ENCODE data around the gene PCSK5. TPM values are rescaled to one million over a fixed set of nuclear protein-coding genes. Genes with fewer than 3 reads are reported as not detected.

Gene PCSK5
- total and polyA plus RNA-seq, 2 of the 8 experiments (the other 6 are each of a cell fraction or from before 2014, with no cell fraction given), result 5.5 to 10.7 TPM

DNA sequence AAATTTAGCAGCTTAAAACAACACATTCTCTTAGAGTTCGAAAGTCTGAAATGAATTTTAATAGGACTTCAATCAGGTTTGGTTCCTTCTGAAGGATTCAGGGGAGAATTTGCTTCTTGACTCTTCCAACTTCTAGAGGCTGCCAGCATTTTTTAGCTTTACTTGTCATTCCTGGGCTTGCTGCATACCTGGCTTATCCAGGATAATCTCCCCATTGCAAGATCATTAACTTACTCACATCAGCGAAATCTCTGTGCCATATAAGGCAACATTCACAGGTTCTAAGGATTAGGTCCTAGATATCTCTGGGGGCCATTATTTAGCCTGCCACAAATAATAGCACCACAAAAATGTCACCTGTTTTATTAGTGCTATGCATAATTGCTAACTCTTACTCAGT, 46.2 kb upstream of the PCSK5 start:
- no peak overlapping the region for H2BK20ac ChIP-seq (ENCODE audit: low read length)
- no peak overlapping the region for H4K91ac ChIP-seq (replicated peaks; ENCODE audit: insufficient read length, low read length)
- no peak overlapping the region for H3K27ac ChIP-seq (ENCODE audit: low read depth, low read length)
- TF ChIP-seq TEAD4 (IDR thresholded peaks at IDR 0.05; ENCODE audit: low read depth, low read length) (no peak), BACH1 (IDR thresholded peaks at IDR 0.05; ENCODE audit: low read length) (no peak), TAF1 (IDR thresholded peaks at IDR 0.05; ENCODE audit: low read depth, low read length) (no peak), SRF (IDR thresholded peaks at IDR 0.05; ENCODE audit: low read depth, low read length) (peak; percentile 15; the same call in 1 of the 2 replicates)
- TF ChIP-seq, protein P1, sequence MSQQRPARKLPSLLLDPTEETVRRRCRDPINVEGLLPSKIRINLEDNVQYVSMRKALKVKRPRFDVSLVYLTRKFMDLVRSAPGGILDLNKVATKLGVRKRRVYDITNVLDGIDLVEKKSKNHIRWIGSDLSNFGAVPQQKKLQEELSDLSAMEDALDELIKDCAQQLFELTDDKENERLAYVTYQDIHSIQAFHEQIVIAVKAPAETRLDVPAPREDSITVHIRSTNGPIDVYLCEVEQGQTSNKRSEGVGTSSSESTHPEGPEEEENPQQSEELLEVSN (IDR thresholded peaks at IDR 0.05), result no peak
- no peak overlapping the region for H2AFZ ChIP-seq (ENCODE audit: low read length)
- H4K5ac ChIP-seq (ENCODE audit: insufficient read length, low read depth, low read length), result no peak overlapping the region
- H3K36me3 ChIP-seq (ENCODE audit: control insufficient read depth in 2 of 4, insufficient read depth in 4 of 4, low read length in 3 of 4), result no peaks in the 10 kb centered on the region
- DNase-seq (ENCODE audit: low read depth in 1 of 2, low spot score in 2 of 2) (no peak), FAIRE-seq (no peak)
- no peaks in the 10 kb centered on the region for H3K23me2 ChIP-seq (ENCODE audit: low read depth, low read length)
- no peak overlapping the region for H3K4me2 ChIP-seq (ENCODE audit: insufficient read depth in 1 of 2, low read depth in 2 of 2, low read length in 2 of 2)
- 97% methylated on average over 2 of the region's 2 CpGs; no CpG with 5 or more reads in 1 of the 2 experiments for WGBS, 2 experiments (ENCODE audit: extremely low coverage in 1 of 2, insufficient coverage in 1 of 2, insufficient read length in 1 of 2, insufficient replicate concordance in 2 of 2, low coverage in 1 of 2, low lambda C conversion rate in 2 of 2, missing lambda C conversion rate in 1 of 2)
- H3K23ac ChIP-seq (ENCODE audit: insufficient read length), result no peak overlapping the region
- H3K79me2 ChIP-seq (ENCODE audit: control insufficient read depth in 1 of 2, insufficient read depth in 2 of 2, low read length in 2 of 2), result no peaks in the 10 kb centered on the region
- no peaks in the 10 kb centered on the region for H3K9me3 ChIP-seq (ENCODE audit: insufficient read depth in 2 of 2, low read depth in 1 of 2, low read length in 1 of 2)
- H2BK5ac ChIP-seq (ENCODE audit: low read depth, low read length), result no peak overlapping the region
- H2BK12ac ChIP-seq (ENCODE audit: low read depth, low read length), result no peak overlapping the region
- H2AK5ac ChIP-seq (ENCODE audit: low read depth, low read length), result no peak overlapping the region
- no peak overlapping the region for H2BK120ac ChIP-seq (replicated peaks; ENCODE audit: low read depth, low read length)
- H3K79me1 ChIP-seq (ENCODE audit: low read depth, low read length), result no peaks in the 10 kb centered on the region
- H3K4me3 ChIP-seq (ENCODE audit: extremely low read depth in 1 of 4, insufficient read depth in 2 of 4, low read depth in 3 of 4, low read length in 4 of 4), result no peak overlapping the region
- H4K20me1 ChIP-seq (replicated peaks in 1 of 2; ENCODE audit: control insufficient read depth in 1 of 2, insufficient read depth in 2 of 2, low read length in 2 of 2), result no peaks in the 10 kb centered on the region
- POLR2A ChIA-PET (ENCODE audit: partially characterized antibody), result no interaction called here
- no peaks in the 10 kb centered on the region for H3K27me3 ChIP-seq (replicated peaks in 1 of 4; ENCODE audit: control insufficient read depth in 3 of 4, extremely low read depth in 1 of 4, insufficient read depth in 3 of 4, low read length in 3 of 4)
- no peak overlapping the region for H4K8ac ChIP-seq (ENCODE audit: extremely low read depth, insufficient read depth, low read length)
- no peak overlapping the region for H3K9ac ChIP-seq (replicated peaks in 1 of 4; ENCODE audit: extremely low read depth in 1 of 4, low read depth in 3 of 4, low read length in 3 of 4)
- CTCF ChIA-PET (ENCODE audit: partially characterized antibody), result interaction anchor here (0.6 to 2.0 kb wide), 4 partner anchors 10 to 569 kb away, joined by 3 to 7 read pairs (median 4); no protein-coding TSS in a partner anchor
- H2BK15ac ChIP-seq (ENCODE audit: low read length), result no peak overlapping the region
- H3K4me1 ChIP-seq (replicated peaks in 1 of 4; ENCODE audit: control insufficient read depth in 3 of 4, insufficient read depth in 4 of 4, low read length in 3 of 4), result no peaks in the 10 kb centered on the region
- H3K14ac ChIP-seq (ENCODE audit: insufficient read length), result no peak overlapping the region
- no peak overlapping the region for H3K18ac ChIP-seq (ENCODE audit: extremely low read depth, low read length)
- no peak overlapping the region for H3K56ac ChIP-seq (replicated peaks; ENCODE audit: insufficient read length, low read depth, low read length)
- H3K4ac ChIP-seq (replicated peaks; ENCODE audit: insufficient read length, low read depth, low read length), result no peak overlapping the region
